Fibroblast of lung (primary cell): ENCODE data around the gene TRIP6. TPM values are rescaled to one million over a fixed set of nuclear protein-coding genes. Genes with fewer than 3 reads are reported as not detected.

ENCODE experiments used
- DNase-seq, 2 donors: peaks; one replicate each; pipeline versions ENCODE4 v3.0.0 to v3.0.0-alpha.2; 2010; ENCODE audit warnings: low read depth in 2 of 2
- H2AFZ ChIP-seq: 2 replicates; pipeline ENCODE4 v1.5.1; 2012; ENCODE audit warnings: low read length, control low read depth, inconsistent platforms
- H3K27ac ChIP-seq: 2 replicates; pipeline ENCODE4 v1.5.1; 2011; ENCODE audit warnings: low read length, control low read depth; ENCODE audit not compliant: insufficient read depth
- H3K27me3 ChIP-seq: 2 replicates; pipeline ENCODE4 v1.5.1; 2011; ENCODE audit warnings: mild to moderate bottlenecking, low read length; ENCODE audit not compliant: control insufficient read depth, insufficient read depth
- H3K36me3 ChIP-seq: 2 replicates; pipeline ENCODE4 v1.5.1; 2011; ENCODE audit warnings: low read length; ENCODE audit not compliant: control insufficient read depth, insufficient read depth
- H3K4me1 ChIP-seq: 2 replicates; pipeline ENCODE4 v1.5.1; 2011; ENCODE audit warnings: low read length; ENCODE audit not compliant: control insufficient read depth, insufficient read depth; ENCODE audit errors: extremely low read depth
- H3K4me2 ChIP-seq: 2 replicates; pipeline ENCODE4 v1.5.1; 2011; ENCODE audit warnings: low read length, control low read depth; ENCODE audit not compliant: insufficient read depth; ENCODE audit errors: extremely low read depth
- H3K4me3 ChIP-seq, 4 experiments: fragments of 200-600 bp in 1 of 4; sonication (generic) in 1 of 4; replicated peaks in 1 of 4; 2 replicates each; pipeline ENCODE4 v1.5.1; 2011 to 2016; ENCODE audit warnings: low read length in 4 of 4, low read depth in 3 of 4, mild to moderate bottlenecking in 3 of 4, control low read depth in 2 of 4, inconsistent platforms in 1 of 4, mixed read lengths in 1 of 4; ENCODE audit not compliant: insufficient read depth in 1 of 4; ENCODE audit errors: control extremely low read depth in 1 of 4
- H3K79me2 ChIP-seq: 2 replicates; pipeline ENCODE4 v1.5.1; 2012; ENCODE audit warnings: mild to moderate bottlenecking, low read length, inconsistent platforms; ENCODE audit not compliant: control insufficient read depth, insufficient read depth
- H3K9ac ChIP-seq: 2 replicates; pipeline ENCODE4 v1.5.1; 2011; ENCODE audit warnings: mild to moderate bottlenecking, low read length, control low read depth; ENCODE audit not compliant: insufficient read depth
- H3K9me3 ChIP-seq: 2 replicates; pipeline ENCODE4 v1.5.1; 2012; ENCODE audit warnings: low read depth, low read length; ENCODE audit not compliant: control insufficient read depth, insufficient read depth
- H4K20me1 ChIP-seq: 2 replicates; pipeline ENCODE4 v1.5.1; 2011; ENCODE audit warnings: low read length; ENCODE audit not compliant: control insufficient read depth, insufficient read depth; ENCODE audit errors: extremely low read depth
- EZH2 ChIP-seq: IDR thresholded peaks from 2 replicates; pipeline ENCODE4 v1.5.1; 2012; ENCODE audit warnings: low read length, control low read depth, mild to moderate bottlenecking; ENCODE audit errors: missing control alignments
- polyA plus RNA-seq, 2 donors: library from polyadenylated mRNA; depleted of rRNA in 1 of 2; stranded (reverse) in 1 of 2; unstranded in 1 of 2; fragments of >200 nt; gene quantifications; 2 replicates each; pipeline ENCODE4 v1.2.1, GENCODE V29; 2011 to 2012; ENCODE audit warnings: missing spikeins in 1 of 2
- total RNA-seq: library from RNA; depleted of rRNA; stranded (reverse); fragments of >200 nt; gene quantifications from 2 replicates; pipeline ENCODE4 v1.2.1, GENCODE V29; 2014
- TF ChIP-seq, protein P1 (sequence below), 2 donors: IDR thresholded peaks in 1 of 2; conservative IDR thresholded peaks in 1 of 2; 1 replicate in 1 of 2; 2 replicates in 1 of 2; pipeline ENCODE4 v1.5.1; 2011 to 2012; ENCODE audit warnings: low read length in 2 of 2, control low read depth in 1 of 2, inconsistent platforms in 1 of 2, low read depth in 1 of 2, mild to moderate bottlenecking in 1 of 2

TRIP6 gene
- total and polyA plus RNA-seq, 2 donors (not counting 1 experiment from before 2014, with no cell fraction given), result 76.2 to 96.1 TPM

DNA sequence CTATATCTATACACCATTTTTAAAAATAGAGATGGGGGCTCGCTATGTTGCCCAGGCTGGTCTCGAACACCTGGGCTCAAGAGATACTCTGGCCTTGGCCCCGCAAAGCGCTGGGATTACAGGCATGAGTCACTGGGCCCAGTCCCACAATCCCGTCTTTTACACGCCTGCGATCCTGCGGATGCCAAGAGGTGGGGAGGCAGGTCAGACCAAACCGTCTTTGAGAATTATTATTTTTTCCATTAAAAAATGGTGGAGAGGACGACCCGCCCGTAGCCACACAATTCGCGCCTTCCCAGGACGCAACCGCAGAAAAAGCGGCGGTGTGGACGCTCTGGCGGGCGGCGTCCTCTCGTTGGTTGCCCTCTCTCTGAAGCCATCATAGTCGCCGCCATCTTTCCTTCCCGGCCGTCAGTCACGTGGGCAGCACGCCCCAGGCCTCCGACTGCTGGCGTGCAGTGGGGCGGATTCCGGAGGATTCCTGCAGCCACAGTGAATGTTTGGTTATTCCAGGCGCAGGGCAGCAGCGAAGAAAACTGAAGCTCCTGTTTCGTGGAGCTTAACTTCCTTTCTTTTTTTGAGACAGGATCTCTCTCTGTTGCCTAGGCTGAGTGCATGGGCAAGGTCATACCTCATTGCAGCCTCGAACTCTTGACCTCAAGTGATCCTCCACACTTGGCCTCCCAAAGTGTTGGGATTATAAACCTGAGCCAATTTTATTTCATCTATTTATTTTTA, 29.9 kb upstream of the TRIP6 start:
- H3K27me3 ChIP-seq, result no peaks in the 10 kb centered on the region
- H3K27ac ChIP-seq, result peak overlapping the region; percentile 34
- peak; percentile 88 to 91 for DNase-seq
- peak overlapping the region; percentile 58 for H3K4me2 ChIP-seq
- H3K4me1 ChIP-seq, result no peaks in the 10 kb centered on the region
- H3K9me3 ChIP-seq, result no peaks in the 10 kb centered on the region
- H4K20me1 ChIP-seq, result no peaks in the 10 kb centered on the region
- no peaks in the 10 kb centered on the region for H3K36me3 ChIP-seq
- TF ChIP-seq, protein P1, sequence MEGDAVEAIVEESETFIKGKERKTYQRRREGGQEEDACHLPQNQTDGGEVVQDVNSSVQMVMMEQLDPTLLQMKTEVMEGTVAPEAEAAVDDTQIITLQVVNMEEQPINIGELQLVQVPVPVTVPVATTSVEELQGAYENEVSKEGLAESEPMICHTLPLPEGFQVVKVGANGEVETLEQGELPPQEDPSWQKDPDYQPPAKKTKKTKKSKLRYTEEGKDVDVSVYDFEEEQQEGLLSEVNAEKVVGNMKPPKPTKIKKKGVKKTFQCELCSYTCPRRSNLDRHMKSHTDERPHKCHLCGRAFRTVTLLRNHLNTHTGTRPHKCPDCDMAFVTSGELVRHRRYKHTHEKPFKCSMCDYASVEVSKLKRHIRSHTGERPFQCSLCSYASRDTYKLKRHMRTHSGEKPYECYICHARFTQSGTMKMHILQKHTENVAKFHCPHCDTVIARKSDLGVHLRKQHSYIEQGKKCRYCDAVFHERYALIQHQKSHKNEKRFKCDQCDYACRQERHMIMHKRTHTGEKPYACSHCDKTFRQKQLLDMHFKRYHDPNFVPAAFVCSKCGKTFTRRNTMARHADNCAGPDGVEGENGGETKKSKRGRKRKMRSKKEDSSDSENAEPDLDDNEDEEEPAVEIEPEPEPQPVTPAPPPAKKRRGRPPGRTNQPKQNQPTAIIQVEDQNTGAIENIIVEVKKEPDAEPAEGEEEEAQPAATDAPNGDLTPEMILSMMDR (conservative IDR thresholded peaks at IDR 0.05 in 1 of 2, IDR thresholded peaks at IDR 0.05 in 1 of 2; ENCODE audit: low read depth in 1 of 2, low read length in 2 of 2), result no peak
- no peak for TF ChIP-seq EZH2
- H3K79me2 ChIP-seq, result no peaks in the 10 kb centered on the region
- peak overlapping the region in 2 of 4 experiments; percentile 28 to 49 for H3K4me3 ChIP-seq
- peak overlapping the region; percentile 90 for H2AFZ ChIP-seq
- no peak overlapping the region for H3K9ac ChIP-seq

DNA sequence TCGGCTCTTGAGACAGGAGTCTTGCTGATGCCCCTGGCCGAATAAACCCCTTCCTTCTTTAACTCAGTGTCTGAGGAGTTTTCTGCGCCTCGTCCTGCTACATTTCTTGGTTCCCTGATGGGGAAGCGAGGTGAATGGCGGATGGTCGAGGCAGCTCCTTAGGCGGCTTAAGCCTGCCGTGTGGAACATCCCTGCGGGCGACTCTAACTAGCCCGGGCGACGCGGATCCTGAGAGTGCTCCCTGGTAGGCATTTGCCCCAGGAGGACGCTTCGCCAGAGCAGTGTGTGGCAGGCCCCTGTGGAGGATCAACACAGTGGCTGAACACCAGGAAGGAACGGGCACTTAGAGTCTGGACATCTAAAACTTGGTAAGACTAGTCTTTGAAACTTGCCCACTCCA, 27.8 kb upstream of the TRIP6 start:
- TF ChIP-seq, protein P1 (conservative IDR thresholded peaks at IDR 0.05 in 1 of 2, IDR thresholded peaks at IDR 0.05 in 1 of 2; ENCODE audit: low read depth in 1 of 2, low read length in 2 of 2), result no peak
- TF ChIP-seq EZH2, result no peak
- Histone ChIP-seq H3K4me1 (no peaks in the 10 kb centered on the region), H3K9ac (no peak overlapping the region), H3K27ac (no peak overlapping the region), H3K36me3 (no peaks in the 10 kb centered on the region), H3K9me3 (no peaks in the 10 kb centered on the region), H4K20me1 (no peaks in the 10 kb centered on the region), H3K79me2 (no peaks in the 10 kb centered on the region), H2AFZ (no peak overlapping the region), H3K4me2 (no peak overlapping the region), H3K4me3 (no peak overlapping the region), H3K27me3 (no peaks in the 10 kb centered on the region)
- no peak for DNase-seq

DNA sequence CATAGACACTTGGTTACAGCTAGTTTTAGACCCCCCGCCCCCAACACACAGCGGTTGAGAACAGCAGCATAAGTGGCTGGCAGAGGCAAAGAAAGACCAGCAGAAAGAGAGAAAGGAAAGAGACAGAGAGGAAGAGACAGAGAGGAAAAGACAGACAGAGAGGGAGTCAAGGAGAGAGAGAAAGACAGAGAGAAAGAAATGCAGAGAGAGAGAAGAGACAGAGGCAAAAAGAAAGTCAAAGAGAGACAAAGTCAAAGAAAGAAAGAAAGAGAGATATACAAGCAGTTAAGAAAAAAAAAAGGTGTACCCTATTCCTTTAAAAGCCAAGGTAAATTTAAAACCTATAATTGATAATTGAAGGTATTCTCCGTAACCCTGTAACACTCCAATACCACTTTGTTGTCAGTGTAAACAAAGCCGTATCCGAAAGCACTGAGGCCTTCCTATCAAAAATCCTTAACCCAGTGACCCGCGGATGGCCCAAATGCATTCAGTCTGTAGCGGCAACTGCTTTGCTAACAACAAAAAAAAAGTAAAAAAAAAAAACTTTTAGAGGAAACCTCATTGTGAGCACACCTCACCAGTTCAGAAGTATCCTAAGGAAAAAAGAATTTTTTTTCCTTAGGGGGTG, 26.6 kb upstream of the TRIP6 start:
- Histone ChIP-seq H2AFZ (no peak overlapping the region), H3K79me2 (no peaks in the 10 kb centered on the region), H4K20me1 (no peaks in the 10 kb centered on the region), H3K27ac (no peak overlapping the region), H3K4me3 (no peak overlapping the region), H3K27me3 (no peaks in the 10 kb centered on the region), H3K9ac (no peak overlapping the region), H3K4me2 (no peak overlapping the region), H3K4me1 (no peaks in the 10 kb centered on the region), H3K36me3 (no peaks in the 10 kb centered on the region), H3K9me3 (no peaks in the 10 kb centered on the region)
- TF ChIP-seq, protein P1 (conservative IDR thresholded peaks at IDR 0.05 in 1 of 2, IDR thresholded peaks at IDR 0.05 in 1 of 2; ENCODE audit: low read depth in 1 of 2, low read length in 2 of 2), result no peak
- no peak for TF ChIP-seq EZH2
- no peak for DNase-seq
